ENCODE results near the gene ASB15.

GRCh38 chr7:123655614-123656013 is 54.0 kb downstream of the ASB15 start, which contains the start of gene LMOD2:
- no peak for TF ChIP-seq CTCF (IDR thresholded peaks at IDR 0.05)
- TF ChIP-seq EP300 (IDR thresholded peaks at IDR 0.05) = no peak

All from sigmoid colon (tissue), 4 donors.